CD4-positive, alpha-beta T cell treated with Interleukin-17A for 1 hour (primary cell): ENCODE data around the gene TAF11L13.

Source experiments
- DNase-seq: peaks from one replicate; pipeline ENCODE4 v3.0.0-alpha.2; 2020

TAF11L13 gene

GRCh38 chr5:17680737-17681136 lies 48.8 kb downstream of the TAF11L13 start:
- no peak for DNase-seq
